NCI-H187 (cell line): Measurements from ENCODE around the gene SHISA6.
"Not testable (repeated sequence)": the region's sequence is repeated elsewhere in the genome, so short reads cannot be mapped to it uniquely, and the experiment has no call there.

Experiments
- DNase-seq, 2 experiments: peaks; one replicate each; lab custom pipeline; 2025; lab: John Stamatoyannopoulos, UW

The SHISA6 gene

GRCh38 chr17:11267999-11268575 lies 27.1 kb downstream of the SHISA6 start:
- DNase-seq, result no peak

- DNase-seq, result no peak
Measured at GRCh38 chr17:11269210-11269609, 28.2 kb downstream of the SHISA6 start.

GRCh38 chr17:11272191-11272590 lies 31.2 kb downstream of the SHISA6 start:
- DNase-seq, result no peak

- no peak for DNase-seq
Measured at GRCh38 chr17:11273596-11273995, 32.6 kb downstream of the SHISA6 start.

- no peak for DNase-seq
Measured at GRCh38 chr17:11274106-11274505, 33.1 kb downstream of the SHISA6 start.

- no peak for DNase-seq
Measured at GRCh38 chr17:11276486-11276885, 35.5 kb downstream of the SHISA6 start.

GRCh38 chr17:11278186-11278991 lies 37.4 kb downstream of the SHISA6 start:
- DNase-seq, result no peak

- no peak for DNase-seq
Measured at GRCh38 chr17:11278992-11279270, 37.9 kb downstream of the SHISA6 start.

GRCh38 chr17:11279776-11280344 lies 38.8 kb downstream of the SHISA6 start:
- no peak for DNase-seq

GRCh38 chr17:11282586-11282985 lies 41.6 kb downstream of the SHISA6 start:
- no peak for DNase-seq

- no peak for DNase-seq
Measured at GRCh38 chr17:11284811-11285210, 43.8 kb downstream of the SHISA6 start.

- no peak for DNase-seq
Measured at GRCh38 chr17:11285946-11286345, 44.9 kb downstream of the SHISA6 start.

- DNase-seq, result no peak
Measured at GRCh38 chr17:11287791-11288190, 46.8 kb downstream of the SHISA6 start.

- no peak for DNase-seq
Measured at GRCh38 chr17:11290814-11291213, 49.8 kb downstream of the SHISA6 start.

- no peak for DNase-seq
Measured at GRCh38 chr17:11292491-11292890, 51.5 kb downstream of the SHISA6 start.

- DNase-seq, result no peak
Measured at GRCh38 chr17:11293480-11293879, 52.5 kb downstream of the SHISA6 start.

GRCh38 chr17:11294826-11295225 lies 53.8 kb downstream of the SHISA6 start:
- DNase-seq, result no peak

- DNase-seq, result no peak
Measured at GRCh38 chr17:11296994-11297393, 56.0 kb downstream of the SHISA6 start.

GRCh38 chr17:11298401-11298800 lies 57.4 kb downstream of the SHISA6 start:
- no peak for DNase-seq

- DNase-seq, result no peak
Measured at GRCh38 chr17:11300201-11300600, 59.2 kb downstream of the SHISA6 start.

GRCh38 chr17:11300738-11301137 lies 59.7 kb downstream of the SHISA6 start:
- DNase-seq, result no peak

- DNase-seq, result not testable (repeated sequence)
Measured at GRCh38 chr17:11301874-11302273, 60.9 kb downstream of the SHISA6 start.

- DNase-seq, result no peak
Measured at GRCh38 chr17:11302401-11303186, 61.6 kb downstream of the SHISA6 start.
